IMR-90 (cell line): ENCODE results near the gene SRSF12. TPM values are rescaled to one million over a fixed set of nuclear protein-coding genes. Genes with fewer than 3 reads are reported as not detected.

Experiments
- ATAC-seq: fragments of 200-7000 bp; cut with Tn5 transposase; 2 replicates; pipeline ENCODE4 v1.9.1; 2020; ENCODE audit warnings: low read depth, mild to moderate bottlenecking, moderate library complexity
- BruUV-seq: library from RNA; stranded (reverse); fragments of 400-500 nt; replicated peaks from 2 replicates; lab custom pipeline; 2021; lab: Mats Ljungman, UMichigan
- CTCF ChIA-PET: fragments of 300-600 bp; formaldehyde crosslinking; extraction: SDS; loops from one replicate; lab custom pipeline; 2021; ENCODE audit warnings: antibody characterized with exemption; lab: Yijun Ruan, JAX
- POLR2A ChIA-PET: fragments of 300-600 bp; sonication (Branson Sonifier 250); formaldehyde crosslinking; loops from one replicate; lab custom pipeline; 2022; ENCODE audit warnings: antibody characterized with exemption; ENCODE audit not compliant: unreplicated experiment; lab: Charles Lee
- DNase-seq: peaks from one replicate; pipeline ENCODE4 v3.0.0; 2013
- H2AFZ ChIP-seq: replicated peaks from 2 replicates; pipeline ENCODE3; 2013; ENCODE audit warnings: low read length, mild to moderate bottlenecking; ENCODE audit not compliant: poor library complexity
- H2AK5ac ChIP-seq: 2 replicates; pipeline ENCODE4 v1.6.1; 2013; ENCODE audit warnings: low read depth, low read length, inconsistent platforms
- H2AK9ac ChIP-seq: replicated peaks from 2 replicates; pipeline ENCODE3; 2013; ENCODE audit warnings: mild to moderate bottlenecking, low read depth, low read length, moderate library complexity; ENCODE audit not compliant: poor library complexity
- H2BK120ac ChIP-seq: 2 replicates; pipeline ENCODE4 v1.6.1; 2013; ENCODE audit warnings: low read depth, low read length, inconsistent platforms
- H2BK15ac ChIP-seq: 3 replicates; pipeline ENCODE4 v1.6.1; 2013; ENCODE audit warnings: low read depth, low read length, inconsistent platforms
- H2BK20ac ChIP-seq: 2 replicates; pipeline ENCODE4 v1.6.1; 2013; ENCODE audit warnings: low read depth, mild to moderate bottlenecking, inconsistent platforms, low read length, moderate library complexity
- H2BK5ac ChIP-seq: 2 replicates; pipeline ENCODE4 v1.6.1; 2013; ENCODE audit warnings: mild to moderate bottlenecking, low read depth, low read length, inconsistent platforms; ENCODE audit not compliant: poor library complexity, severe bottlenecking
- H3K14ac ChIP-seq: replicated peaks from 2 replicates; pipeline ENCODE4 v1.6.1; 2013; ENCODE audit warnings: low read depth, low read length, inconsistent platforms
- H3K18ac ChIP-seq: 2 replicates; pipeline ENCODE4 v1.6.1; 2013; ENCODE audit warnings: low read depth, low read length, control low read depth
- H3K23ac ChIP-seq: 2 replicates; pipeline ENCODE4 v1.6.1; 2013; ENCODE audit warnings: low read depth, low read length, inconsistent platforms
- H3K27ac ChIP-seq: 2 replicates; pipeline ENCODE4 v1.5.1; 2013; ENCODE audit warnings: mild to moderate bottlenecking, control low read depth, low read length; ENCODE audit not compliant: insufficient read depth
- H3K27me3 ChIP-seq: 2 replicates; pipeline ENCODE4 v1.6.1; 2013; ENCODE audit warnings: low read length; ENCODE audit not compliant: control insufficient read depth, insufficient read depth
- H3K36me3 ChIP-seq: 2 replicates; pipeline ENCODE4 v1.6.1; 2013; ENCODE audit warnings: low read length, mixed read lengths; ENCODE audit not compliant: control insufficient read depth, insufficient read depth
- H3K4ac ChIP-seq: 2 replicates; pipeline ENCODE4 v1.6.1; 2013; ENCODE audit warnings: low read depth, low read length, inconsistent platforms
- H3K4me1 ChIP-seq: 2 replicates; pipeline ENCODE4 v1.6.1; 2013; ENCODE audit warnings: low read length, mixed read lengths; ENCODE audit not compliant: control insufficient read depth, insufficient read depth
- H3K4me2 ChIP-seq: 2 replicates; pipeline ENCODE4 v1.6.1; 2013; ENCODE audit warnings: low read depth, mild to moderate bottlenecking, control low read depth, low read length, moderate library complexity
- H3K4me3 ChIP-seq: 2 replicates; pipeline ENCODE4 v1.5.1; 2013; ENCODE audit warnings: low read depth, mild to moderate bottlenecking, control low read depth, low read length, moderate library complexity; ENCODE audit not compliant: insufficient read depth
- H3K56ac ChIP-seq: 2 replicates; pipeline ENCODE4 v1.6.1; 2013; ENCODE audit warnings: low read length, inconsistent platforms; ENCODE audit not compliant: insufficient read depth; ENCODE audit errors: extremely low read depth
- H3K79me1 ChIP-seq, 2 experiments: 2 replicates each; pipeline ENCODE4 v1.6.1; 2013; ENCODE audit warnings: low read length in 2 of 2, inconsistent platforms in 1 of 2, low read depth in 1 of 2
- H3K9ac ChIP-seq: 2 replicates; pipeline ENCODE4 v1.6.1; 2013; ENCODE audit warnings: low read depth, low read length, control low read depth
- H3K9me1 ChIP-seq: 2 replicates; pipeline ENCODE4 v1.6.1; 2013; ENCODE audit warnings: low read length, inconsistent platforms; ENCODE audit not compliant: insufficient read depth
- H3K9me3 ChIP-seq: 2 replicates; pipeline ENCODE4 v1.6.1; 2013; ENCODE audit warnings: low read length; ENCODE audit not compliant: control insufficient read depth, insufficient read depth
- H4K20me1 ChIP-seq: 2 replicates; pipeline ENCODE4 v1.6.1; 2013; ENCODE audit warnings: low read length, inconsistent platforms; ENCODE audit not compliant: insufficient read depth
- H4K5ac ChIP-seq: 2 replicates; pipeline ENCODE4 v1.6.1; 2013; ENCODE audit warnings: mild to moderate bottlenecking, low read depth, low read length, control low read depth
- H4K8ac ChIP-seq, 2 experiments: 2 replicates each; pipeline ENCODE4 v1.6.1; 2013; ENCODE audit warnings: low read depth in 2 of 2, low read length in 2 of 2, control low read depth in 1 of 2, inconsistent platforms in 1 of 2
- H4K91ac ChIP-seq: 2 replicates; pipeline ENCODE4 v1.6.1; 2013; ENCODE audit warnings: low read depth, low read length, inconsistent platforms; ENCODE audit not compliant: insufficient read depth
- BHLHE40 ChIP-seq: fragments of 150-350 bp; IDR thresholded peaks from 2 replicates; pipeline ENCODE4 v1.6.1; 2016; ENCODE audit warnings: mild to moderate bottlenecking, low read depth, low read length
- CHD1 ChIP-seq: IDR thresholded peaks from 2 replicates; pipeline ENCODE4 v1.6.1; 2012; ENCODE audit warnings: low read depth, low read length, improper control_type of control experiment
- MAFK ChIP-seq: IDR thresholded peaks from 2 replicates; pipeline ENCODE4 v1.6.1; 2012; ENCODE audit warnings: low read depth, low read length, improper control_type of control experiment
- MAZ ChIP-seq: IDR thresholded peaks from 2 replicates; pipeline ENCODE4 v1.6.1; 2012; ENCODE audit warnings: low read depth, mild to moderate bottlenecking, low read length, improper control_type of control experiment, moderate library complexity, borderline replicate concordance
- MXI1 ChIP-seq: IDR thresholded peaks from 2 replicates; pipeline ENCODE4 v1.6.1; 2012; ENCODE audit warnings: low read depth, mild to moderate bottlenecking, low read length, moderate library complexity, borderline replicate concordance
- NFE2L2 ChIP-seq: fragments of 150-350 bp; IDR thresholded peaks from 2 replicates; pipeline ENCODE4 v1.6.1; 2016; ENCODE audit warnings: low read depth, mild to moderate bottlenecking, low read length
- POLR2A ChIP-seq: IDR thresholded peaks from 2 replicates; pipeline ENCODE4 v1.6.1; 2012; ENCODE audit warnings: mild to moderate bottlenecking, low read depth, low read length
- RCOR1 ChIP-seq: IDR thresholded peaks from 2 replicates; pipeline ENCODE4 v1.6.1; 2012; ENCODE audit warnings: mild to moderate bottlenecking, low read length, improper control_type of control experiment; ENCODE audit not compliant: insufficient replicate concordance
- RFX5 ChIP-seq: IDR thresholded peaks from 2 replicates; pipeline ENCODE4 v1.8.0; 2012; ENCODE audit warnings: low read depth, mild to moderate bottlenecking, low read length, moderate library complexity
- SMC3 ChIP-seq: fragments of 150-350 bp; IDR thresholded peaks from 2 replicates; pipeline ENCODE4 v1.6.1; 2016; ENCODE audit warnings: low read depth, mild to moderate bottlenecking, antibody characterized with exemption, low read length, moderate library complexity
- WGBS, 2 experiments: methylation state at CpG; one replicate each; pipeline versions ENCODE4 v1.1.5 to v1.1.7; 2013; ENCODE audit warnings: missing lambda C conversion rate in 2 of 2; ENCODE audit not compliant: insufficient read length in 1 of 2; ENCODE audit errors: extremely low coverage in 2 of 2; 5-methylcytosine and 5-hydroxymethylcytosine counted together
- dilution Hi-C: fragments of 300-500 bp; cut with HindIII; formaldehyde crosslinking; loops from one replicate; pipeline ENCODE4 v1.14.3; 2018; ENCODE audit warnings: low sequenced_read_pairs; ENCODE audit not compliant: unreplicated experiment
- in situ Hi-C: fragments of 300-500 bp; cut with MboI; formaldehyde crosslinking; loops from 3 replicates; pipeline ENCODE4 v1.14.3; 2019; ENCODE audit warnings: low sequenced_read_pairs, inconsistent platforms, mixed read lengths
- intact Hi-C: fragments of 100-400 bp; cut with micrococcal nuclease; formaldehyde crosslinking; loops from 2 replicates; pipeline ENCODE4 v1.10.0; 2022
- polyA plus RNA-seq, 3 experiments: library from polyadenylated mRNA; depleted of rRNA; stranded (reverse); fragments of >200 nt; gene quantifications; 2 replicates each; pipeline ENCODE4 v1.2.3, GENCODE V29; 2012; ENCODE audit warnings: low replicate concordance in 1 of 3
- total RNA-seq: library from RNA; depleted of rRNA; stranded (reverse); fragments of >200 nt; gene quantifications from 2 replicates; pipeline ENCODE4 v1.2.3, GENCODE V29; 2012
- TF ChIP-seq, protein P1 (sequence below): fragments of 150-350 bp; IDR thresholded peaks from 2 replicates; pipeline ENCODE4 v1.6.1; 2017; ENCODE audit warnings: mild to moderate bottlenecking, antibody characterized with exemption, low read length, low read depth
- TF ChIP-seq, protein P2 (sequence below): fragments of 150-350 bp; IDR thresholded peaks from 2 replicates; pipeline ENCODE4 v1.6.1; 2016; ENCODE audit warnings: low read depth, mild to moderate bottlenecking, low read length, moderate library complexity, borderline replicate concordance
- TF ChIP-seq, protein P3 (sequence below): conservative IDR thresholded peaks from 2 replicates; pipeline ENCODE4 v1.5.1; 2012; ENCODE audit warnings: mild to moderate bottlenecking, low read depth, low read length, improper control_type of control experiment

Gene SRSF12
- total and polyA plus RNA-seq, 2 of the 4 experiments (the other 2 are of a cell fraction) = 0.21 to 0.36 TPM

DNA sequence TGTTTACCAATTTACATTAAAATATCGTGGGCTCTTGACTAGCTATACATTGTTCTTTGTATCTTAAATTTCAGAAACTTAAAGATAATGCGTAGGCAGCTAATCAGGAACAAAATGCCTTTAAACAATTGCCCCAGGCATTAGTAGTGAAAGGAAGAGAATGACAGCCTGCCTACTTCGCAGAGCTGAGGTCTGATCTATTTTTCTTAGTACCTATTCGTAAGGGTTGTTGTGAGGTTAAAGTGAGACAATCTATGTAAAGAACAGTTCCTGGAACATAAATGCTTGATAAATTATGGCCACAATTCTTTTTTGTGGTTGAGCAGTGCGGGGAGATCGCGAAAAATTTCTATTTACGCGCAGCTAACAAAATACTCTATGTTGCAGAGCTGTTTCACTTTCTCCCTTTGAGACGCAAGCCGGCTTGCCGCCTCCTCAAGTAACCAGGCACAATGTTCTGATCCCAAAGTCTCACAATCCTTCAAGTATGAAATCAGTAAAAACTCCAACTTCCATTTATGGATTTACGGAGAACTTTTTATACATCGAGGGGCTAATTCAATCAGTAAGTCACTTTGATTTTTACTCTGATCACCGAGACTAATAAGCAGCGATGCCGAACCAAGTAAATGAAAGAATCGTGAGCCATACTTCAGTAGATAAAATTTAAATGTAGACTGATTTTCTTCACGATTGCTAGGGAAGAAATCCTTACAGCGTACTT lies 38.2 kb downstream of the SRSF12 start:
- BruUV-seq = no TSS peak
- Histone ChIP-seq H2BK5ac (peak overlapping the region; percentile 89), H3K4me3 (peak overlapping the region; percentile 77), H3K9ac (peak overlapping the region; percentile 76), H3K9me3 (no peaks in the 10 kb centered on the region), H4K5ac (peak overlapping the region; percentile 91), H3K4ac (peak overlapping the region; percentile 27; the same call in 1 of the 2 replicates), H3K14ac (peak overlapping the region; percentile 58), H2BK120ac (peak overlapping the region; percentile 7; the same call in 1 of the 2 replicates), H2AK9ac (no peak overlapping the region), H4K20me1 (peaks cover 30% of the 10 kb centered on the region), H3K27ac (peak overlapping the region; percentile 67), H3K23ac (peak overlapping the region; percentile 72), H2AK5ac (no peak overlapping the region), H3K4me2 (peak overlapping the region; percentile 94), H3K9me1 (peaks cover under 1% of the 10 kb centered on the region; the same call in 1 of the 2 replicates), H2BK20ac (peak overlapping the region; percentile 18; the same call in 1 of the 2 replicates), H3K4me1 (peaks cover 2% of the 10 kb centered on the region; the same call in 1 of the 2 replicates), H4K91ac (no peak overlapping the region), H3K56ac (peak overlapping the region; percentile 91), H3K36me3 (peaks cover 5% of the 10 kb centered on the region; the same call in 1 of the 2 replicates), H3K79me1 (peaks cover 0 to 24% of the 10 kb centered on the region in 2 experiments; a peak in 3 of 4 replicates), H3K18ac (peak overlapping the region; percentile 90), H2BK15ac (no peak overlapping the region), H3K27me3 (peaks cover 4% of the 10 kb centered on the region), H2AFZ (peak overlapping the region; percentile 77), H4K8ac (peak overlapping the region; percentile 11 to 59; a peak in 2 of 4 replicates)
- CTCF ChIA-PET = interaction anchor here (0.6 to 1.4 kb wide), 5 partner anchors 29 to 1168 kb away, joined by 3 to 7 read pairs (median 4); no protein-coding TSS in a partner anchor
- 0% methylated on average over 2 of the region's 20 CpGs; no CpG with 5 or more reads in 1 of the 2 experiments for WGBS, 2 experiments
- ATAC-seq (peak; percentile 13), DNase-seq (peak; percentile 74)
- in situ Hi-C loops = loop anchor here (10.0 kb wide), 1 partner anchor 95 kb away; no protein-coding TSS in a partner anchor
- dilution Hi-C loops = no loop called here
- intact Hi-C loops = loop anchor here (1.0 to 5.0 kb wide), 4 partner anchors 43 to 1922 kb away; partner anchors contain the start of genes UBE2J1 and ZNF292
- POLR2A ChIA-PET = interaction anchor here (0.5 to 0.9 kb wide), 4 partner anchors 17 to 164 kb away, joined by 3 to 6 read pairs (median 5); no protein-coding TSS in a partner anchor
- TF ChIP-seq RFX5 = no peak
- no peak for TF ChIP-seq NFE2L2
- no peak for TF ChIP-seq MAFK
- no peak for TF ChIP-seq CHD1
- no peak for TF ChIP-seq MAZ
- no peak for TF ChIP-seq SMC3
- TF ChIP-seq RCOR1 = no peak
- no peak for TF ChIP-seq BHLHE40
- TF ChIP-seq POLR2A = no peak
- no peak for TF ChIP-seq MXI1
- TF ChIP-seq, protein P1, sequence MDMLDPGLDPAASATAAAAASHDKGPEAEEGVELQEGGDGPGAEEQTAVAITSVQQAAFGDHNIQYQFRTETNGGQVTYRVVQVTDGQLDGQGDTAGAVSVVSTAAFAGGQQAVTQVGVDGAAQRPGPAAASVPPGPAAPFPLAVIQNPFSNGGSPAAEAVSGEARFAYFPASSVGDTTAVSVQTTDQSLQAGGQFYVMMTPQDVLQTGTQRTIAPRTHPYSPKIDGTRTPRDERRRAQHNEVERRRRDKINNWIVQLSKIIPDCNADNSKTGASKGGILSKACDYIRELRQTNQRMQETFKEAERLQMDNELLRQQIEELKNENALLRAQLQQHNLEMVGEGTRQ = no peak
- TF ChIP-seq, protein P2, sequence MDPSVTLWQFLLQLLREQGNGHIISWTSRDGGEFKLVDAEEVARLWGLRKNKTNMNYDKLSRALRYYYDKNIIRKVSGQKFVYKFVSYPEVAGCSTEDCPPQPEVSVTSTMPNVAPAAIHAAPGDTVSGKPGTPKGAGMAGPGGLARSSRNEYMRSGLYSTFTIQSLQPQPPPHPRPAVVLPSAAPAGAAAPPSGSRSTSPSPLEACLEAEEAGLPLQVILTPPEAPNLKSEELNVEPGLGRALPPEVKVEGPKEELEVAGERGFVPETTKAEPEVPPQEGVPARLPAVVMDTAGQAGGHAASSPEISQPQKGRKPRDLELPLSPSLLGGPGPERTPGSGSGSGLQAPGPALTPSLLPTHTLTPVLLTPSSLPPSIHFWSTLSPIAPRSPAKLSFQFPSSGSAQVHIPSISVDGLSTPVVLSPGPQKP = no peak
- TF ChIP-seq, protein P3, sequence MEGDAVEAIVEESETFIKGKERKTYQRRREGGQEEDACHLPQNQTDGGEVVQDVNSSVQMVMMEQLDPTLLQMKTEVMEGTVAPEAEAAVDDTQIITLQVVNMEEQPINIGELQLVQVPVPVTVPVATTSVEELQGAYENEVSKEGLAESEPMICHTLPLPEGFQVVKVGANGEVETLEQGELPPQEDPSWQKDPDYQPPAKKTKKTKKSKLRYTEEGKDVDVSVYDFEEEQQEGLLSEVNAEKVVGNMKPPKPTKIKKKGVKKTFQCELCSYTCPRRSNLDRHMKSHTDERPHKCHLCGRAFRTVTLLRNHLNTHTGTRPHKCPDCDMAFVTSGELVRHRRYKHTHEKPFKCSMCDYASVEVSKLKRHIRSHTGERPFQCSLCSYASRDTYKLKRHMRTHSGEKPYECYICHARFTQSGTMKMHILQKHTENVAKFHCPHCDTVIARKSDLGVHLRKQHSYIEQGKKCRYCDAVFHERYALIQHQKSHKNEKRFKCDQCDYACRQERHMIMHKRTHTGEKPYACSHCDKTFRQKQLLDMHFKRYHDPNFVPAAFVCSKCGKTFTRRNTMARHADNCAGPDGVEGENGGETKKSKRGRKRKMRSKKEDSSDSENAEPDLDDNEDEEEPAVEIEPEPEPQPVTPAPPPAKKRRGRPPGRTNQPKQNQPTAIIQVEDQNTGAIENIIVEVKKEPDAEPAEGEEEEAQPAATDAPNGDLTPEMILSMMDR = no peak
